GM19438 (cell line): ENCODE data around the gene POPDC2.
A peak's percentile ranks its signal among the peaks of the same experiment; 100 is the strongest.
"Not testable (repeated sequence)": the region's sequence is repeated elsewhere in the genome, so short reads cannot be mapped to it uniquely, and the experiment has no call there.

Experiments used
- ATAC-seq: cut with Tn5 transposase; IDR thresholded peaks from one replicate; pipeline ENCODE4 v1.9.1; 2021; ENCODE audit warnings: low read depth; ENCODE audit not compliant: unreplicated experiment

The POPDC2 gene, protein sequence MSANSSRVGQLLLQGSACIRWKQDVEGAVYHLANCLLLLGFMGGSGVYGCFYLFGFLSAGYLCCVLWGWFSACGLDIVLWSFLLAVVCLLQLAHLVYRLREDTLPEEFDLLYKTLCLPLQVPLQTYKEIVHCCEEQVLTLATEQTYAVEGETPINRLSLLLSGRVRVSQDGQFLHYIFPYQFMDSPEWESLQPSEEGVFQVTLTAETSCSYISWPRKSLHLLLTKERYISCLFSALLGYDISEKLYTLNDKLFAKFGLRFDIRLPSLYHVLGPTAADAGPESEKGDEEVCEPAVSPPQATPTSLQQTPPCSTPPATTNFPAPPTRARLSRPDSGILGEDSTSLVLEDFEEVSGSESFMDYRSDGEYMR

GRCh38 chr3:119660474-119661440 lies at the start of gene POPDC2:
Gene POPDC2 (minus strand): TSS chr3:119660589. CDS start chr3:119660423, 166 bp downstream.
- ATAC-seq = no peak

- ATAC-seq = no peak
Observed at GRCh38 chr3:119703820-119704531, 43.6 kb upstream of the POPDC2 start.

DNA sequence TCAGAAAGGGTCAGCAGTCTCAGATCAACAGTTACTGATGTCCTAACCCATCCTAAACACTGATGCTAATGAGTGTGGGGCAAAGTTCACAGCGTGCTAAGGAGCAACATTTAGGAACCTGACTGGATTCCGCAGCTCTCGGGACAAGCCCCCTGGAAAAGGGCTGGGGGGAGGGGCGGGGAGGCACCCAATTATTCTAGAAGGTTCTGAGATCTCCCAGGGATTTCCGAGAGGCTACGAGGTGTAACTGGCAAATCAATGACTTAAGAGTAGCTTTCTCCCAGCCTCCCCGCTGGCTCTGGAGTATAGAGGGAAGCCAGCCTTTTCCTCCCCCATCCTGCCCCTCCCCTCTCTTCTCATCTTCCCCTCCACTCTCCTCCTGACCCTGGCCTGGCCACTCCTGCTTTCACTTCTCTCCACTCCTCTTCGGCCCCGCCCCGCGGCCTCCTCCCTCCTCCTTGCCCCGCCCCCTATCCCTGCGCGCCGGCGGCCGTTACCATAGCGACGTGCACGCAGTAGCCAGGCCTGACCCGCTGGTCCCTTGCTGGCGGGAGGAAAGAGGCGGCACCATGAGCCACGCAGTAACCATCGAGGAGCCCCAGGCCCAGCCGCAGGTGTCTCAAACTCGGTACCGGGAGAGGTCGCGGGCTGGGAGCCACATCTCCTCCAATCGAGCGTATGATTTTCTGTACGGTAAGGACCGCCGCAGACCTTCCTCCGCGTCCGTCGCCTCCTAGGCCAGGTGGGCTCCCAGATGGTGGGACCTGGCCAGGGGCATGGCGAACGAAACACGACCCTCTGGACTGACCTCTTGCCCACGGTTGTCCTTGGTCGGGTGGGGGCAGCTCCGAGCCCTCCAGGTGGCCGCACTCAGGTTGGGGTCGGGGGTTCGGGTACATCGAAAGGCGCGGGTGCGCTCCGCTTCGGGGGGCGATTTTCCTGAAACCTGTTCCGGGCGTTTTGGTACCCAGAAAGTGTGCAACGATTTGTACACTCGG lies 42.4 kb upstream of the POPDC2 start, which contains the start of gene CFAP91:
TSS of gene CFAP91 (plus strand) at position 493 of the 998 bp plus-strand sequence. CDS start at position 570, 77 bp downstream.
- ATAC-seq = peak; percentile 92

GRCh38 chr3:119700920-119701734 lies 40.7 kb upstream of the POPDC2 start:
- no peak for ATAC-seq

DNA sequence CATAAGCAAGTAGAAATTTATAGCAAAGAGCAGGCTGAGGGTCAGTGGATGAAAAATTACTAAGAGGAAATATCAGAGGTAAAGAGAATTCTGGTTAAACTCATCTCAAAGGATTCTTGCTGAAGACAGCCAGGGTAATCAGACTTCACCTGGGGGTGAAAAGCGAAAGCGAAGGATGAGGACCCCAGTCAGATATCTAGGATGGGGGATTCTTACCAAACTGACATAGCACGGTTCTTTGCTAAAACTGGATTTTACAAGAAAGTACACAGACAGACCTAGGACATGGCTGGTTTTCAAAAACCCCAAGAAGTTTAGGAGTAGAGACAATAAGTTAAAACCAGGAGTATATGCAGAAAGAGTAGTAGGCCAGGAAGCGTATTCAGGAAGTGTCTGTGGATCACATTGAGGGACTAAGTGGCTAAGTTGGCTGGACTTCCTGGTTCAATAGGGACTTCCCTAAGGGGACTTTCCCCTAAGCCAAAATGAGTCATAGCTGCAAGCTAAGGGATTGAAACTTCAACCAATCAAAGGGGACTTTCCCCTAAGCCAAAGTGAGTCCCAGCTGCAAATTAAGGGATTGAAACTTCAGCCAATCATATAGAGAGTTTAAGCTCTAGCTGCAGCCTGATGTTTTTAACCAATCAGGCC lies 40.0 kb upstream of the POPDC2 start:
- peak; percentile 33 for ATAC-seq

- ATAC-seq = no peak
Observed at GRCh38 chr3:119697394-119697793, 37.0 kb upstream of the POPDC2 start.

- no peak for ATAC-seq
Observed at GRCh38 chr3:119695480-119695879, 35.1 kb upstream of the POPDC2 start.

- ATAC-seq = no peak
Observed at GRCh38 chr3:119690043-119690656, 29.8 kb upstream of the POPDC2 start.

GRCh38 chr3:119683421-119683820 lies 23.0 kb upstream of the POPDC2 start:
- ATAC-seq = no peak

DNA sequence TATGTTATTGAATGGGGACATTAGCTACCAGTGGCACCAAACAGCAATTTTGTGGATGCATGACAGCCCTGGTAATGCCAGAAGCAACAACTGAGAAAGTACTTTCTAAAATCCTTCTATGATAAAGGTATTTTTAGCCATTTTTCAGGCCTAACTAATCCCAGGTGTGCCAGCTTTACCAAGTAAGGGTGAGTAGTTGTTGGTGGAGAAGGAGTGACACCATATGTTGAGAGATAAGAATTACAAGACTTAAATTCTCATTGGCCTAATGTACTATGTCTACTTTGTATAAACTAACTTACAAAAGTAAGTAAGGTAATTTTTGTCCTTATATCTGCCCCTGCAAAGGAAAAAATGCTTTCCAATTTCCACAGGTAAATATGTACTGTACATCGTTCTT lies 20.9 kb upstream of the POPDC2 start:
- ATAC-seq = no peak

DNA sequence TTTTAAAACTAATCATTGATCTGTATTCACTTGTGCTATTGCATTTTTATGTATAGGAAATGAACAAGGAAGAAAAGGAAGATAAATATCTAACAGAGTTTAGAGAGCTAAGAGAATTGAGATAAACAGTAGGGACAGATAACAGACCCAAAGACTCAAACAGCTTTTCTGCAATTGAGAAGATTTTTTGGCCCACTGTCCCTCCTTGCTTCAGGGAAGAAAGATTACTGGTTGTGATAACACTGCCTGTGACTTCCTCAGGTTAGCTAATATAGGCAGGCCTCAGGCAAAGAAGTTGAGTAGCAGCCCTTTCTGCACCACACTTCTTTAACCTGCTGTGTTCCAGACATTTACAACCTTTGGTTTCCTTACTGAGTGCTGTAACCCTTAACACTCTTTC lies 19.5 kb upstream of the POPDC2 start:
- ATAC-seq = no peak

- ATAC-seq = not testable (repeated sequence)
Observed at GRCh38 chr3:119678209-119678608, 17.8 kb upstream of the POPDC2 start.

GRCh38 chr3:119677641-119677934 lies 17.2 kb upstream of the POPDC2 start:
- no peak for ATAC-seq

DNA sequence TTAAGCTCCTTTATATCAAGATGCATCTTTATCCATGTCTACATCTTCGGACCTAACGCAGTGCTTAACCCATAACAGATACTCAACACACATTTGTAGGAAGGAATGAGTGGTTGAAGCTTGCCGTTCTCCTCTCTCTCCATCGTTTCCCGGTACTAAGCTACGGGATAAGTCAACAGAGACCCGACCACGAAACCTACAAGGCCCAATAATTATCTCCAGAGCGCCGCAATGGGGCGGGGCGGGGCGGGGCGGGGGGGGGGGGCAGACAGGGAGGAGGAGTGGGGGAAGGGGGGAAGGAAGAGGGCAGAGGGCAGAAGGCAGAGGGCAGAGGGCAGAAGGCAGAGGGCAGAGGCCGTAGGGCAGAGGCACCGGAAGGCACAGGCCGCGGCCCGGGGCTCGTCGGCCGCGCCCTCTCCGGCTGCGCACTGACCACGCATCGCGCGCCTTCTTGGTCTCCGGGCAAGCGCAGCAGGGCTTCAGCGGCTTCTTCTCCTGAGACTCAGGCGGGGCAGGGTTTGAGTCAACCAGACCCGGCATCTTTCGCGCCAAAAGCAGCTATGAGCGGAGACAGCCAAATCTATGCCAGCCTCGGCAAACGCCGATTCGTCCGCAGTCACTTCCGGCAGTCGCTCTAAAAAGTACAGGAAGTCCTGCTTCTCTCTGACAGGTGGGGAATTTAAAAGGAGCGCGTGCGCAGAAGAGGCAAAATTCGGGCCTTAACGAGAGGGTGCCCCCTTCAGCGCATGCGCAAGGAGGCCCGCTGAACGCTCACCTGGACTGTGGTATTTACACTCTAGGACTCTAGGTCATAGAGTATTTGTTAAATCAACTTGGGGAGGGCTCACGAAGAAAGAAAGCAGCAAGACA lies 16.6 kb upstream of the POPDC2 start, which contains the start of gene COX17:
TSS of gene COX17 (minus strand) at position 636 of the 870 bp plus-strand sequence. CDS start at position 540, 96 bp downstream.
- ATAC-seq = peak; percentile 94

DNA sequence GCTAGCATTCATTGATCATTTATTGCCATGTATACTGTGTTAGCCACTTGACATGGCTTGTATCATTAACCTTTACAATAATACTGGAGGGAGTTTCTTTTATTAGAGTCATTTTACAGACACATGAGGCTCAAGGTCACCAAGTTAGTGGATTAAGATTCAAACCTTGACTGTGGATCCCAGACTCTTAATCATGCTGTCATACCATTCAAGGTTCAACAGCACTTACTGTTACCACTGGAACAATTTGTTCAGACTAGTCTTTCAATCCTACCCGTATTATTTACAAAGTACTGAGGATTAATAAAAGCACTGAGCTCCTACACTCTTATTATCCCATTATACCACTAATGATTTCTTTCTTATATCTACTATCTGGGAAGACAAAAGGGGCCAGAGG lies 15.6 kb upstream of the POPDC2 start:
- ATAC-seq = no peak

GRCh38 chr3:119675188-119675874 lies 14.9 kb upstream of the POPDC2 start:
- ATAC-seq = no peak
